ENCODE measurements around the gene TRIL.

GRCh38 chr7:28988810-28989209 is 30.7 kb upstream of the TRIL start:
- TF ChIP-seq CTCF (conservative IDR thresholded peaks at IDR 0.05; ENCODE audit: low read length) (no peak), EZH2phosphoT487 (IDR thresholded peaks at IDR 0.05; ENCODE audit: borderline replicate concordance, low read depth, low read length) (no peak)
